Embryonic facial prominence (tissue), 1 donor: ENCODE measurements around the gene WBP11.

ENCODE experiments used
- DNase-seq: peaks from one replicate; pipeline ENCODE4 v3.0.0-alpha.2; 2016; ENCODE audit errors: extremely low spot score

Gene WBP11

GRCh38 chr12:14824012-14824634 is 20.8 kb upstream of the WBP11 start:
- DNase-seq: no peak

GRCh38 chr12:14814014-14814413 is 10.7 kb upstream of the WBP11 start, which contains the start of gene SMCO3:
Gene SMCO3, minus strand, starts transcription at chr12:14814182. Its CDS starts 7,502 bp downstream, at chr12:14806680.
- no peak for DNase-seq

- DNase-seq: no peak
These were observed 8.2 kb upstream of the WBP11 start for GRCh38 chr12:14811486-14811885.

GRCh38 chr12:14810953-14811483 is 7.7 kb upstream of the WBP11 start:
- DNase-seq: no peak

- DNase-seq: no peak
These were observed 7.1 kb upstream of the WBP11 start for GRCh38 chr12:14810167-14810952.

- no peak for DNase-seq
These were observed 517 bp upstream of the WBP11 start for GRCh38 chr12:14803830-14804160.

- DNase-seq: peak; percentile 10
These were observed 612 bp downstream of the WBP11 start for GRCh38 chr12:14802721-14803010.

- no peak for DNase-seq
These were observed 1.0 kb downstream of the WBP11 start for GRCh38 chr12:14802247-14802646.

- no peak for DNase-seq
These were observed 8.2 kb downstream of the WBP11 start for GRCh38 chr12:14795028-14795448.

GRCh38 chr12:14785568-14785967 is 17.7 kb downstream of the WBP11 start:
- no peak for DNase-seq

GRCh38 chr12:14784471-14784870 is 18.8 kb downstream of the WBP11 start:
- no peak for DNase-seq

- no peak for DNase-seq
These were observed 20.5 kb downstream of the WBP11 start for GRCh38 chr12:14782756-14783155.

GRCh38 chr12:14781563-14781962 is 21.7 kb downstream of the WBP11 start:
- no peak for DNase-seq

GRCh38 chr12:14780859-14781258 is 22.4 kb downstream of the WBP11 start:
- DNase-seq: no peak

- no peak for DNase-seq
These were observed 23.4 kb downstream of the WBP11 start for GRCh38 chr12:14779834-14780233.

GRCh38 chr12:14777271-14777670 is 26.0 kb downstream of the WBP11 start:
- DNase-seq: no peak

- DNase-seq: no peak
These were observed 26.9 kb downstream of the WBP11 start for GRCh38 chr12:14776236-14776961.

GRCh38 chr12:14775636-14775980 is 27.7 kb downstream of the WBP11 start:
- DNase-seq: no peak

GRCh38 chr12:14774906-14775635 is 28.2 kb downstream of the WBP11 start:
- DNase-seq: peak; percentile 10

- DNase-seq: peak; percentile 99
These were observed 29.0 kb downstream of the WBP11 start for GRCh38 chr12:14774074-14774905.

GRCh38 chr12:14773685-14774073 is 29.6 kb downstream of the WBP11 start:
- DNase-seq: peak; percentile 22
